Endothelial cell of hepatic sinusoid (primary cell): ENCODE results near the gene TRAM2.

ENCODE experiments used
- in situ Hi-C: cut with HindIII; loops from 2 replicates; pipeline ENCODE4 v1.10.0; 2017; ENCODE audit warnings: low sequenced_read_pairs

The TRAM2 gene, protein sequence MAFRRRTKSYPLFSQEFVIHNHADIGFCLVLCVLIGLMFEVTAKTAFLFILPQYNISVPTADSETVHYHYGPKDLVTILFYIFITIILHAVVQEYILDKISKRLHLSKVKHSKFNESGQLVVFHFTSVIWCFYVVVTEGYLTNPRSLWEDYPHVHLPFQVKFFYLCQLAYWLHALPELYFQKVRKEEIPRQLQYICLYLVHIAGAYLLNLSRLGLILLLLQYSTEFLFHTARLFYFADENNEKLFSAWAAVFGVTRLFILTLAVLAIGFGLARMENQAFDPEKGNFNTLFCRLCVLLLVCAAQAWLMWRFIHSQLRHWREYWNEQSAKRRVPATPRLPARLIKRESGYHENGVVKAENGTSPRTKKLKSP

DNA sequence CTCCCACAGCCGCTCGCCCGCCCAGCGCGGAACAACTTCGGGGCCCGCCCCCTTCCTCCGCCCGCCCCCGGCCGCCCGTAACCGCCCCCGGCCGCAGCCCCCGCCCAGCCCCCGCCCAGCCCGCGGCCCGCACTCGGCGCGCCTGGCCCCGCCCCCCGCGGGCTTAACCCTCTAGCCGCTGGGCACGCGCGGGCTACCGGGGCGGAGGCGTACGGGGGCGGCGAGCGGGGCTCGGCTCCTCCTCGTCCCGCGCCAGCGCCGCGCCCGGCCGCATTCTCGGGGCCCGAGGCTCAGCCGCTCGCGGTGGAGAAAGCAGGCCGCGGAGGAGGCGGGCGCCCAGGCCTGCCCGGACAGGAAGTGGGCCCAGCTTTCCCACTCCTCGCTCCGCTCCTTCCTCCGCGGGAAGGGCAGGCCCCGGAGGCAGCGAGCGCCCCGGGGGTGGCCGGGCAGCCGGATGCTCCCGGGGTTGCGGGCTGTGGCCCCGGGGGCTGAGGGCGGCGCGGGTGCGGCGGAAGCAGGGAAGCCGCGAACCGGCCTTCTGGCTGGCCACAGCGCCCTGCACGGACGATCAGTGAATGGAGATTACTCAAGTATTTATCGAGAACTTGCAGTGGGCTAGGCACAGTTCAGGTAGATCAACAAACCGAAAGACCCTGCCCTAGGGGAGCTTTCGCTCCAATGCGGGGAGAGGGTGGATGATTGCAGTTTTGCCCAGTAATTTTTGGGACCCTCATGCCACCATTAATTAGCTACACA is at the start of gene TRAM2:
Gene TRAM2, minus strand, starts transcription at position 39 of the 756 bp plus-strand sequence. CDS start 145 bp downstream, outside the sequence.
- in situ Hi-C loops = no loop called here

DNA sequence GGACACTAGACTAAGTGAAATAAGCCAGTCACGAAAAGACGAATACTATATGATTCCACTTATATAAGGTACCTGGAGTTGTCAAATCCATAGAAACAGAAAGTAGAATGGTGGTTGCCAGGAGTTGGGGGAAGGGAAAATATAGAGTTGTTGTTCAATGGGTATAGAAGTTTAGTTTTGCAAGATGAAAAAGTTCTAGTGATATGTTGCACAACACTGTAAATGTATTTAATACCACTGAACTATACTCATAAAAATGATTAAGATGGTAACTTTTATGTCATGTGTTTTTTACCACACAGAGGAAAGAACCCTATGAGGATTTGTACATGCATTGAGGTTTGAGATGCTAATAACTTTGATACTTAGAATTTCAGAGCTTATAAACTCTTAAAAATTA is 46.0 kb upstream of the TRAM2 start:
- in situ Hi-C loops = no loop called here

DNA sequence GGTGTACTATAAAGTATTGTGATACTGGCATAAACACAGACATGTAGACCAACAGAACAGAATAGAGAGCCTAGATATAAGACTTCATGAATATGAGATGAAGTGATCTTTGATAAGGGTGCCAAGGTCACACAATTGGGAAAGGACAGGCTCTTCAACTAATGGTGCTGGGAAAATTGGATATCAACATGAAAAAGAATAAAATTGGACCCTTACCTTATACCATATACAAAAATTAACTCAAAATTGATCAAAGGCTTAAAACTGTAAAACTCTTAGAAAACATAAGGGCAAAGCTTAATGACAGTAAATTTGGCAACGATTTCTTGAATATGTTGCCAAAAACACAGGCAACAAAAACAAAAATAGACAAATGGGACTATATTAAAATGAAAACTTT is 44.8 kb upstream of the TRAM2 start:
- in situ Hi-C loops = no loop called here

DNA sequence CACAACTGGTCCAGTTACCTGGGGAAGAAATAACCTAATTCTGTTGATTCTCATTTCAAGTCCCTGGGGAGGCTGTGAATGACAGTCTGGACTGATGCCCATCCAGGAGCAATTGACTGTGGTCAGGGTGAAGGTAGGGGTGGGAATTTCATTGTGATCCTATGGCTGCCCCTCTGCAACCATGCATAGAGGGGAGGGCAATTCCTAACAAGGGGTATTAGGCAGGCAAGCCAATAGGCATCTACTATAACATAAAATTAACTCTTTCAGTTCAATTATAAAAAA is 44.0 kb upstream of the TRAM2 start:
- in situ Hi-C loops = no loop called here

DNA sequence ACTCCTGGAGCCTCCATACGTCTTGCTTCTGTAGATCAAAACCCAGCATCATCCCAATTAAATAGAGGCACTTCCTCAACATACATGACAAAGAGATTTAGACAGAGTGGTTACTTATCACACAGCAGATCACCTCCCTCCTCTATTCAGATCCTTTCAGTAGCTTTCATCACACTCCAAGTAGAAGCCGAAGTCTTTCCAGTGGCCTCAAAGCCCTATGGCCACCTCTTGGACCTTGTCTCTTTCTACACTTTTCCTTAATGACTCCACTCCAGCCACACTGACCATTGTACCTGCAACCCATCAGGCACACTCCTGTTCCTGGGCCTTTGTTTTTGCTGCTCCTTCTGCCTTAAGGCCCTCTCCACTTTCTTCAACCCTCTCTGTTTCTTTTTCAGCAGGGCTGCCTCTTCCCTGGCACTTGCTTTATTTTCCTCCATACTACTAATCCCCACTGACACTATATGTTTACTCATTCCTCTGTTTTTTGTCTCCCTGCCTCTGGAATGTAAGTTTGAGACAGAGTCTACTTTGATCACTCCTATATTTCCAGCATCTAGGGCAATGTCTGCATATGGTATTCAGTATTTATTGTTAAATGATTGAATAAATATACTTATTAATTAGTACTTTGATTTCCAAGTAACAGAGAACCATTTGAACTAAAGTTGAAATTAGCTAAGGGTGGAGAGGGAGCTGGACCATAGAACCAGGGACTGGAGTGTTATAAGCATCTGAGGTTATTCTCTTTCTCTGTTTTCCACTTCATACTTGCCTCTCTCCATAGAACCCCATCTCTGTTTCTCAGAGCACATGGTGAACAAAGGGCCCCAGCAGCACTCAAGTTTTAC is 43.4 kb upstream of the TRAM2 start:
- in situ Hi-C loops = no loop called here

DNA sequence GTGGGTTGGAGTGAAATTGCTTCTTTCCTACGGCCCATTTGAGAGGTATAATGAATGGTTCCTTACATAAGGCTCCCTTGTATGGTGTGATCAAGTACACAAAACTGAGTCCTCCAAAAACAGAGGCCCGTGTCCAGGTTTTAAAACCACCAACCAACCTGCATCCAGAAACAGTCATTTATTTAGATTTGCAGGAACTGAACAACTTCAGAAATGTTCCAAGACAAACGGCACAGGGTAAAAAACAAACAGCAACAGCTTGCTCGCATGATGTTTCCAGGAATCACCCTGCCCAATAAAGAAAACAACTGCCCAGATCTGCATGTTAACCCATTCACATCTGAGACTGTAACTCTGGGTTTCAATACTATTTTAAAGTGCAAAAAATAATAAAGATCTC is 40.2 kb upstream of the TRAM2 start:
- in situ Hi-C loops = no loop called here

DNA sequence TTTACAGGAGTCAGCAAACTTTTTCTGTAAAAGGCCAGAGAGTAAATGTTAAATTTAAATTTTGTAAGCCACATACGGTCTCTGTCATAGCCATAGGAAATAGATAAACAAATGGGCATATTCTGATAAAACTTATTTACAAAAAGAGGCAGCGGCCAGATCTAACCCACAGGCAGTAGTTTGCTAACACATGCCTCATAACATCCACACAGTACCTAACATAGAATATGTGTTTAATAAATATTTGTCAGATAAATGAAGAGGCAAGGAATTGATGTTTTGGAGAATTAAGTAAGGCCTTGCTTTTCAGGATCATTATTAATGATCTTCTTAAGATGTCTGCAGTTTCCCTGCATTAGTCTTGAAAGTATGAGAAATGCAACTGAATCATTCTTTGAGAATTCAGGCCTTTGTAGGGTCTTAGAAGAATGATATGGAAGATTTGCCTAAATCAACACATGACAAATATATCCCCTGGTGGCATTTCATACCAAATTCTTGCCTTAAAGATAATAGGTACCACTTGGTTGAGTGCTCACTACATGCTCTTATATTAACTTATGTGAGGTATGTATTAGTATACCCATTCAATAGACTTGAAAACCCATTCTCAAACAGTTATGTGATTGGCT is 39.3 kb upstream of the TRAM2 start:
- in situ Hi-C loops = no loop called here

DNA sequence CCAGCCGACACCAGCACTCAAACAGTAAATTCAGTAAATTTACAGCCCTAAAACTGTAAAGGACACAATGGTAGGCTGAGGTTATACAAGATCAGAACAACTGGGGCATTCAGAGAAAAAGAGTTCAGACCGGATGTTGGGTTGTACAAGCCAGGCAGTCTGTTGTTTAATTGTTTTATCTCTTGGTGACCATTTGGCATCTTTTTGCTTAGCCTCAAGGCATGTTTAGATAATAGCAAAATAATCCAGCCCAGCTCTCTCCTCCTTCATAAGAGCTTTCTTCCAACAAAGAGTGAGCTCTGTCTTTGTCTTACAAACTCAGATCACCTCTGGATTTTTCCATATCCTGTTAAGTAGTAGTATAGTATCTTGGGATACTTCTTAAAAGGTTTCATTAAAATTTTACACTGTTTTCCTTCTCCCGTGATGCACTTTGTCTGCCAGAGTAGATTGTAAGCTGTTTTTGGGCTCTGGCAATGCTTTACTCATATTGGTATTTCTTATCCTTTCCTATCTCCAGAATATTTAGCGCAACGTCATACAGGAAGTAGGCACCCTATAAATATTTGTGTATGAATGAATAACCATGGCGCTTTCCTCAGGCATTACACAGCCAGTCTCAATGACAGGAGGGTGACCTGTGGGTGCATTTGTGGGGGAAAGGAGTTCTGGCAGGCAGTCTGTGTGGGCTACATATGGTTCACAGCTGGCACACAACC is 35.6 kb upstream of the TRAM2 start:
- in situ Hi-C loops = no loop called here

DNA sequence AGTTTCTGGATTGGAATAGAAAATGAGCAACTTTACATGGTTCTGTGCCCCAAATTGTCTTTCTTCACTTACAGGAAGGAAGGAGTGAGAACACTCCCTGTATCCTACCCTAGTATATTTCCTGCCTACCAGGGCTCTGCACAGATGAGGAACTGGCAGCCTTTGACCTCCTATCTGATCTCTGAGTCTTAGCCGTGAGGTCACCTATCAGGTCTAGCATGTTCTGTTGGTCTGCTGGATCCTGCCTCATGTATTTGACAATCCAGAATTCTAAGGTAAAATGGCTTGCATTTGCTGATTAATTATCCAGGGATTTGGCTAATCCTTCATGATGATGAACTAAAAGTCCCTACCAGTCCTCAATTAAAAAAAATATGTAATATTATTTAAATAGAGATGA is 35.0 kb upstream of the TRAM2 start:
- in situ Hi-C loops = no loop called here

DNA sequence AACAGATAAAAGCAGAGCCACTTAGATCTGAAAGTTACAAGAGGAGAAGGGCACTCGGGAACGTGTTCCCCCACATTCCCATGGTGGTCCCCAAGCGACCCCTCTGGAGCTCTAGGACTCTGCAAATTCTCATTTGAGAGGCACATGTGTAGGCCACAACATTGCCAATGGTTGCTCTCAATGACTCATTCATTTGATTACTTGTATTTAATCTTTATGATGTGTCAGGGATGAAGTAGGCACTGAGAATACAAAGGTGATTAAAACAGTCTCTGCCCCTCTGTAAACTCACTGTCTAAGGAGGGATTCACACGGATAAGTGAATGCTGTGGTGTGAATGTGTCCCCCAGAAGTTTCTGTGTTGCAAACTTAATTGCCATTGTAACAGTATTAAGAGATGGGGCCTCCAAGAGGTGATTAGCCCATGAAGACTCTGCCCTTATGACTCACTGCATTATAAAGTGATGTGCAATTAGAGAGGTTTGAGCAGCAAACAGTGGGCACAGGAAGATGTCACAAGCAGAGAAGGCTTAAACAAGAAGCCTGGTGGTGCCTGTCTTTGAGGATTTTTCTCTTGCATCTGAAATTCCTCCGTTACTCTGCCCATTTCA is 34.0 kb upstream of the TRAM2 start:
- in situ Hi-C loops = no loop called here

DNA sequence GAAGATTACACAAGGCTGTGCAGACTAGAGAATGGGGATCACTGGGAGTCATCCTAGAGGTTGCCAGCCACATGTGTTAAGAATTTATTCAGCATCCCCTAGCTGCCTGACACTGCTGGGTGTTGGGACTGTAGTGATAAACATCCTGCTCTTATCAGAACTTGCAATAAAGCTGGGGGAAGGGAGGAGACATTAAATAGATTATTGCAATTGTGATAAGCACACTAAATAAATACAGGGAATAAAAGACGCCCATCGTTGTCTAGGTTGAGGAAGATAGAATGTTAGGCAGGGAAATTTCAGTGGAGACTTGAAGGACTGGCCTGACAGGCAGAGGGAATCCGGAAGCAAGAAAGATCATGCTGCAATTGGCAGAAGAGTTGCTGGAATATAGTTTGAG is 33.2 kb upstream of the TRAM2 start:
- in situ Hi-C loops = no loop called here

DNA sequence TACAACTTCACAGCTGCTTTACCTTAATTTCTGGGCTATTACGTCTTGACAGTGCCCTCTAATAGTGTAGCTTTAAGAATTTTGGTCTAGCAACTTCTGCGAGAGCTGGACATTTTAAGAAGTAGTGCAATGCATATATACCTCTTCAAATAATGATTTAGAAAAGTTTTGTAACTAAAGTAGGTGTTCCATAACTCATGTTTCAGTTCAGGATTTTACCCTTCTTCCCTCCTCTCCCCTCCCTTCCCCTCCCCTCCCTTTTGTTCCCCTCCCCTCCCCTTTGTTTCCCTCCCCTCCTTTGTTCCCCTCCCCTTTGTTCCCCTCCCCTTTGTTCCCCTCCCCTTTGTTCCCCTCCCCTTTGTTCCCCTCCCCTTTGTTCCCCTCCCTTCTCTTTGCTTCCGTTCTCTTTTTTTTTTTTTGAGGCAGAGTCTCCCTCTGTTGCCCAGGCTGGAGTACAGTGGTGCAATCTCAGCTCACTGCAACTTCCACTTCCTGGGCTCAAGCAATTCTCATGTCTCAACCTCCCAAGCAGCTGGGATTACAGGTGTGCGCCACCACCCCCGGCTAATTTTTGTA is 28.8 kb upstream of the TRAM2 start:
- in situ Hi-C loops = no loop called here

DNA sequence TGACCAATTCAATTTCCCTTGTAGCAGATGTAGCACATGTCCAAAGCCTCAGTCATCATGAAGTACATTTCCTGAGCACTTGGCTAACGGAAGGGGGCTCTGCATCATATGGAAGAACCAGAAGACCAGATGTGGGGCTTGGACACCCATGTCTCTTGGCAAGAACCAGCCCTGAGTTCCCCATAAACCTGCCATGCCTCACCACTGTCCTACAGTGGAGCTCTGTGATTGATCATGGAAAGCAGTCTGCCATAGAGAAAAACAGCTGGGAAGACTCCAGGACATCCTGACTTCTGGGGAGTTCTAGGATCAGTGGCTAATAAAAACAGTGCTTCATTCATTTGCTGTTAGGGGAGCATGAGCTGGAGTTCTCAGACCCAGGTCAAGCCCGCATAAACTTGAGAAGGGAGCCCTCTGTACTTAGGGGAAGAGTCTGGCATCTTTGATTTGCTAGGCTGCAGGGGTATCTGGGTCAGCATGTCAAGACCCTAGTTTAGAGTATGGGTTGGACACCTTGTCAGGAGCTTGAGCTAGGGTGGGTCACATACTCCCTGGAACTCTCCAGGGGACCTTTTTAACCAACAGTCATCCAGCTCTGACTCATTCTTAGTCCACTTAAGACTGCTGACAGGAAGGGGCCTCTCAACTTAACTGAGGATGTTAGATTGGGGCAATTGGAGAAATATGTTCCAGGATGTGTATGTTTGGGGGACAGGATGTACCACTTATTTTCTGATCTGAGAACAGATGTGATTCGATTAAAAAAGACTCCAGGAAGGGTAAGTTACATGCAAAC is 26.3 kb upstream of the TRAM2 start:
- in situ Hi-C loops = no loop called here

DNA sequence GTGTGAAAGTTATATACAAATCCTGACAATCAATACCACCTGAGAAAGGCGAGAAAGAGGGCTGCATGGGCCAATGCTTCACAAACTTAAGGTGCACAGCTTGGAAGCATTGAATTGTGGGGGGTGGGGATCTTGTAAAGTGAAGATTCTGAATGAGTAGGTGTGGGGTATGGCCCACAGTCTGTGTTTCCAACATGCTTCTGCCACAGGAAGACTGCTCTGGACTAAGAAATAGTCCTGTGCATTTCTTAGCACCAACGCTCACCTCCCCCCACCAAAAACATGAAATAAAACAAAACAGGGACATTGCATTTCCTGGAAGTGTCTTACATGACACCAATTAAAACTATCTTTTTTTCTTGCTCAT is 21.9 kb upstream of the TRAM2 start:
- in situ Hi-C loops = no loop called here

DNA sequence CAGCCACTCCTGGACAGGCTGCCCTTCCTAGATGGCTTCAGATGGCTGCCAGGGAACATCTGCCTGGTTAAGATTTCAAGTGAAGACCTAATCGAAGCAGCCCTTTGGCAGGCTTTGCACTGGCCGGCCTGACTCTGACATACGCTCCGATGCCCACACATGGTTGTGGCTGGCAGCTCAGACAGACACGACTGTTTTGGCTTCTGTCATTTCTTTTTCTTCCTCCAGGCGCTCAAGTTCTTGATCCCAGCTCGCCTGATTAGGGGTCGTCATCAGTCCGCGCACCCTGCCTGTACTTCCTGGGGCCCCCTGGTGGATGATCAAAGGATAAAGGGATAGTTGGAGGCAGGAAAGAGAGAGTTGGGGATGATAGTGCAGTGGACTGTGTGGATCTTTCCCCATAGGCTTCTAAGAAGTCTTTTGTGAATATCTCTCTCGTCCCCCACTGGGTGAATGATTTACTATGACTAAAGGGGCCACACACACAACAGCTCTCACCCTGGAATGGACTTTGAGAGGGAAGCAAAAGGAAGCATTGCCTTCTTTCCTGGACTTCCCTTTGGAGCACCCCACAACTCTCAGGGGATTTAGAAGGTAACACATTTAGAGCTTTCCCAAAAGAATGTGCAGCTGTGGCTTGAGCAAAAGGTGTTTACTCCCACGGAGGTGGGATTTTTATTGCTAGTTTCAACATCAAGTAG is 21.4 kb upstream of the TRAM2 start:
- in situ Hi-C loops = no loop called here

DNA sequence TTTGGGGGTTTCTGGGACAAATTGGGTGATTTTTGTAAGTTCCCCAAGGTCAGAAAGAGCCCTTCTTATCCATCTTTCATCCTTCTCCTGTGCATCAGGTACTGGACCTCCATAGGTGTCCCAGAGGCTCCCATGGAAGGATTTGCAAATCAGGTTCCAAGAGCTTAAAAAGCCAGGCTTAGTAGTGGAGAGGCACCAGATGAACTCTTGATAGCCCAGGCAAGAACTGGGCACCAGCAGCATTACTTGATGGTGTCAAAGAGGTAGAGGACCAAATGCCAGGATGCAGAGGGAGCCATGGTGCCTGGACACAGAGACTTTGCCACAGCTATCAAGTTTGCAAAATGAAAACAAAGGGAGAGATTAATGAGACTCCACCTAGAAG is 20.9 kb upstream of the TRAM2 start:
- in situ Hi-C loops = no loop called here

DNA sequence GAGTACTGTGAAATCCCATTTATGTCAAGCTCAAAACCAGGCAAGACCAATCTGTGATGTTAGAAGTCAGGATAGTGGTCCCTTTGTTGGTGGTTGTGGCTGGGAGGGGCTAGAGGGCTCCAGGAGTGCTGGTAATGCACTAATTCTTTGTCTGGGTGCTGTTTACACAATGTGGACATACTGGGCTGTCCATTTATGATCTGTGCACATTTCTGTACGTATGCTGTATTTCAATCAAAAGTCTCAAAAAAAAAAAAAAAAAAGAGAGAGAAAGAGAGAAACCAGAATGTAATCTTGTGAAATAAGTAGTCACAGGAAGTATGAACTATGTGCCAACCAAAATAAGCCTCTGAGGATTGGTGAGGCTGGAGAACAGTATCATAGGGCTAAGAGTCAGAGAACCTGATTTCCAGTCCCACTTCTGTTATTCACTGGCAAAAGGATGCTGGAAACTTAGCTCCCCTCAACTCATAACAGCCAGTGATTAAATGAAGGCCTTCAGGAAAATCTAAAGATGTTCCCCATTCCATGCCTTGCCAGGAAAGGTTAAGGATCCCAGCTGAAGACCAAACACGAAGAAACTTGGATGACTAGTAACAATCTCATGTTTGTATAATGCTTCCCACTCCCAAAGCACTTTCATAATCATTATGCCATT is 19.6 kb upstream of the TRAM2 start:
- in situ Hi-C loops = no loop called here

DNA sequence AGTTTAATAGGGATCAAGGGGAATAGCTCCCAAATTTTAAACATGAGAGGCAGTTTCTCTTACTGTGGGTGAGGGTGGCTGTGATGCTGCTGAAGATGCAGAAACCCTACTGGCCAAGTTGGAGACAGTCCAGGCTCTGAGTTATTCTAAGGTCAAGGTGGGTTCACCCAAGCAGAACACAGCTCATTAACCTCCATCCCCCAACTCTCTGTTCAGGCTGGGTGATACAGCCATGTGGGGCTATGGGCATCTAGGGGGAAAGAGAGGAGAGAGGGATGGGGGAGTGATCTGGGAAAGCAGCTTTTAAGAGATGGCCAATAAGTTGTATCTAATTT is 18.9 kb upstream of the TRAM2 start:
- in situ Hi-C loops = no loop called here
